WERI-Rb-1 (cell line): ENCODE data around the gene NBL1.

Experiments used
- DNase-seq: peaks from one replicate; pipeline ENCODE4 v3.0.0-alpha.2; 2020
- H3K27ac ChIP-seq: fragments of 250-450 bp; sonication (Bioruptor Pico); 2 replicates; pipeline ENCODE4 v1.5.1; 2020; ENCODE audit warnings: mild to moderate bottlenecking, moderate library complexity
- H3K27me3 ChIP-seq: fragments of 250-450 bp; sonication (Bioruptor Pico); 2 replicates; pipeline ENCODE4 v1.5.1; 2021; ENCODE audit warnings: mild to moderate bottlenecking, low read depth, moderate library complexity; ENCODE audit not compliant: insufficient read depth, severe bottlenecking
- H3K36me3 ChIP-seq: fragments of 250-450 bp; sonication (Bioruptor Pico); 2 replicates; pipeline ENCODE4 v1.5.1; 2020; ENCODE audit warnings: mild to moderate bottlenecking, moderate library complexity
- H3K4me3 ChIP-seq: 2 replicates; pipeline ENCODE4 v1.5.1; 2011; ENCODE audit warnings: low read depth, mild to moderate bottlenecking, control low read depth, low read length
- H3K9me3 ChIP-seq: fragments of 250-450 bp; sonication (Bioruptor Pico); 2 replicates; pipeline ENCODE4 v1.5.1; 2021; ENCODE audit warnings: mild to moderate bottlenecking, moderate library complexity; ENCODE audit not compliant: severe bottlenecking
- CTCF ChIP-seq: IDR thresholded peaks from 2 replicates; pipeline ENCODE4 v1.5.1; 2011; ENCODE audit warnings: low read depth, mild to moderate bottlenecking, control low read depth, inconsistent platforms, low read length

NBL1 gene

GRCh38 chr1:19685994-19686393 lies 41.9 kb downstream of the NBL1 start:
- Histone ChIP-seq H3K27ac (no peak overlapping the region), H3K9me3 (peaks cover 7% of the 10 kb centered on the region), H3K4me3 (no peak overlapping the region), H3K27me3 (no peaks in the 10 kb centered on the region), H3K36me3 (no peaks in the 10 kb centered on the region)
- no peak for TF ChIP-seq CTCF
- no peak for DNase-seq

DNA sequence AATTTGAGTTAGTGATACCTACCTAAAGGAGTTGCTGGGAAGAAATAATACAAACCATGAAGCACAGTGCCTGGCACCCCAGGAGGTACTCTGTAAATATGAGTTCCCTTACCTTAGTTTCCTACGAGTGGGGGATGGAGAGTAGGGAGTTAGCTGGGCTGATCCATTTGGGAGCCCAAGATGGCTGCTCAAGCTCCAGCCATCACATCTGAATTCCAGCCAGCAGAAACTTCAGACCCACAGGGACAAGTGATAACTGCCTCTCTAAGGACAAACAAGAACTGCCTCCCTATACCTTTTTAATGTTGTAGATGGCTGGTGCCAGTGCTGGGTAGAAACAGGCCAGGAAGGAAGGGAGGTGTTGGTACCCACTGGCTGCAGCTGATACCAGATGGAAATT lies 43.3 kb downstream of the NBL1 start:
- no peaks in the 10 kb centered on the region for H3K36me3 ChIP-seq
- no peaks in the 10 kb centered on the region for H3K27me3 ChIP-seq
- no peak overlapping the region for H3K27ac ChIP-seq
- DNase-seq, result no peak
- peaks cover 7% of the 10 kb centered on the region for H3K9me3 ChIP-seq
- no peak overlapping the region for H3K4me3 ChIP-seq
- no peak for TF ChIP-seq CTCF

DNA sequence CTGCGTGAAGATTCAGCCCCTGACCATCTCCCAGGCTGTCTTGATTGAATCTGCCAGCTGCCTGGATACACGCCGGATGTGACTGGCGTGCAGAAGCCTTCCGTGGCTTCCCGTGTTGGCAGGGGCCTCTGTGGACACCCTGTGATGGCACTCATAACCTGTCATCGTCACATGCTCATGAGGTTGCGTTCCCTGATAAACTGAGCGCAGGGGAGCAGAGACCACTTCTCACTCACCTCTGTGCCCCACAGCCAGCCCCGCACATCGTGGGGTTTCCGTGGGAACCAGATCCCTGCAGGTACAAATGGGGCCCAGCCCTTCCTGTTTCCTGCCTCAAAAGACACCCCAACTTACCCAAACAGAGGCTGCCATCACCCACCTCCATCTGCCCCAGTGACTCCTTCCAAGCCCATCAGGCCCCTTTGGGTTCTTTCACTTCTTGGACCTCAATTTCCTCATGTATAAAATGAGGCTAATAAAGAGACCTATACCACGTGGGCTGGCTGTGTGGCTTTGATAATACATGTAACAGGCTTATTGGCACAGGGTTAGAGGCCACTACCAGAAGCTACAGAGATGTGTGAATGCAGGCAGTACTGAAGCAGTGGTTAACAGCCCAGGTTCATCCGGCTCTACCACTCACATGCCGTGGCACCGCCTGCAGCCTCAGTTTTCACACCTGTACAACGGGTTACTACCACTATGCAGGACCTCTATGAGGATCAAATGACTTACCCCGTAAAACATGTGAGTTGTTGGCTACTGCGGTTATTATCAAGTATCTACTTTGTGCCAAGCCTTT lies 44.1 kb downstream of the NBL1 start:
- H3K4me3 ChIP-seq, result no peak overlapping the region
- H3K9me3 ChIP-seq, result peaks cover 7% of the 10 kb centered on the region
- DNase-seq, result no peak
- H3K27ac ChIP-seq, result no peak overlapping the region
- no peak for TF ChIP-seq CTCF
- H3K27me3 ChIP-seq, result no peaks in the 10 kb centered on the region
- H3K36me3 ChIP-seq, result no peaks in the 10 kb centered on the region

- H3K9me3 ChIP-seq, result peaks cover 7% of the 10 kb centered on the region
- H3K27ac ChIP-seq, result no peak overlapping the region
- H3K27me3 ChIP-seq, result no peaks in the 10 kb centered on the region
- no peak overlapping the region for H3K4me3 ChIP-seq
- H3K36me3 ChIP-seq, result no peaks in the 10 kb centered on the region
- no peak for DNase-seq
- TF ChIP-seq CTCF, result no peak
These were observed 45.1 kb downstream of the NBL1 start for GRCh38 chr1:19689085-19689757.

DNA sequence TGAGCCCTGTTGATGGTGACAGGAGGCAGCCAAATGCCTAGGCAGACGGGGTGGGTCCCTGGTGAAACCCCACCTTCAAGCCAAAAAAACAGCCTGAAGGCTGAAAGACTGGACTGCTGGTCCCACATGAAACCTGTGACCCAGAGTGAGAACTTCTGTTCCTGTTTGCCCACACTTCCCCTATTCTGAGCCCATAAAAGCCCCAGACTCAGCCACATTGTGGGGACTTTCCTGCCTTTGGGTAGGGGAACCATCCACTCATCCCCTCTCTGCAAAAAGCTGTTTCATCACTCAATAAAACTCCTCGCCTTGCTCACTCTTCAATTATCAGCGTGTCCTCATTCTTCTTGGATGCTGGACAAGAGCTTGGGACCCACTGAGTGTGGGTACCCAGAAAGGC lies 45.7 kb downstream of the NBL1 start:
- Histone ChIP-seq H3K9me3 (peaks cover 7% of the 10 kb centered on the region), H3K27me3 (no peaks in the 10 kb centered on the region), H3K4me3 (no peak overlapping the region), H3K36me3 (no peaks in the 10 kb centered on the region), H3K27ac (no peak overlapping the region)
- no peak for TF ChIP-seq CTCF
- no peak for DNase-seq

DNA sequence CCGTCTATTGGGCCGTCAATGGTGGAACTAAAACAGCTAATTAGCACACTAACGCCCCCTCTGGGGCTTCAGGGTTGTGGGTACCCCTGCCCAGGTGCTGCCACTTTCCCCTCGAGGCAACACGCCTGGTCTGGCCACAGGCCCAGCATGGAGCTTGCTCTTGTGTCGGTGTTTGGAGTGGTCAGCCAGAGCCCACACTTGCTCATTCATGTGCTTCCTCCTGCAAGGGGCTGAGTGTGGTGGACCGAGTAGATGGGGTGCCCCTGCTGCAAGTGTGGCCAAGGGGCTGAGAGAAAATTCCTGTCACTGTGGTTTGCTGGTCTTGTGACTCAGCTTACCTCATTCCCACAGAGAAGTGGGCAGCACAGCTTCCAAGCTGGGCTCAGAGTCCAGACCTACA lies 46.2 kb downstream of the NBL1 start:
- TF ChIP-seq CTCF, result no peak
- Histone ChIP-seq H3K36me3 (no peaks in the 10 kb centered on the region), H3K9me3 (peaks cover 7% of the 10 kb centered on the region), H3K27ac (no peak overlapping the region), H3K4me3 (no peak overlapping the region), H3K27me3 (no peaks in the 10 kb centered on the region)
- no peak for DNase-seq
